Stimulated activated CD8-positive, alpha-beta memory T cell treated with anti-CD3 and anti-CD28 coated beads, Interleukin-15, amount 100 ng/mL, for 48 hours (primary cell): Measurements from ENCODE around the gene MGMT.

Source experiments
- DNase-seq, 2 donors: peaks; one replicate each; pipeline ENCODE4 v3.0.0-alpha.2; 2020; ENCODE audit warnings: low read depth in 2 of 2

MGMT gene

GRCh38 chr10:129542589-129542988 is 75.5 kb downstream of the MGMT start:
- no peak for DNase-seq

- DNase-seq = no peak
These were observed 77.5 kb downstream of the MGMT start for GRCh38 chr10:129544205-129545202.

- DNase-seq = no peak
These were observed 78.2 kb downstream of the MGMT start for GRCh38 chr10:129545261-129545660.

- no peak for DNase-seq
These were observed 79.1 kb downstream of the MGMT start for GRCh38 chr10:129546106-129546505.

- DNase-seq = no peak
These were observed 80.6 kb downstream of the MGMT start for GRCh38 chr10:129547608-129548007.

- DNase-seq = no peak
These were observed 81.6 kb downstream of the MGMT start for GRCh38 chr10:129548600-129548999.

GRCh38 chr10:129550076-129550475 is 83.0 kb downstream of the MGMT start:
- no peak for DNase-seq

GRCh38 chr10:129550658-129551057 is 83.6 kb downstream of the MGMT start:
- DNase-seq = no peak

- no peak for DNase-seq
These were observed 85.1 kb downstream of the MGMT start for GRCh38 chr10:129552119-129552518.

- DNase-seq = no peak
These were observed 86.9 kb downstream of the MGMT start for GRCh38 chr10:129553928-129554327.

GRCh38 chr10:129556316-129556715 is 89.3 kb downstream of the MGMT start:
- no peak for DNase-seq

- DNase-seq = no peak
These were observed 93.3 kb downstream of the MGMT start for GRCh38 chr10:129560361-129560760.

GRCh38 chr10:129562487-129562886 is 95.4 kb downstream of the MGMT start:
- no peak for DNase-seq

GRCh38 chr10:129564923-129565322 is 97.9 kb downstream of the MGMT start:
- DNase-seq = no peak

GRCh38 chr10:129568583-129569344 is 101.7 kb downstream of the MGMT start:
- no peak for DNase-seq

- no peak for DNase-seq
These were observed 103.1 kb downstream of the MGMT start for GRCh38 chr10:129570185-129570584.

- no peak for DNase-seq
These were observed 112.2 kb downstream of the MGMT start for GRCh38 chr10:129579228-129579627.

GRCh38 chr10:129580010-129580409 is 113.0 kb downstream of the MGMT start:
- no peak for DNase-seq

- DNase-seq = no peak
These were observed 113.9 kb downstream of the MGMT start for GRCh38 chr10:129580901-129581300.

- no peak for DNase-seq
These were observed 114.9 kb downstream of the MGMT start for GRCh38 chr10:129581827-129582411.

- no peak for DNase-seq
These were observed 116.8 kb downstream of the MGMT start for GRCh38 chr10:129583831-129584230.

- DNase-seq = no peak
These were observed 119.9 kb downstream of the MGMT start for GRCh38 chr10:129586898-129587443.
